Measurements from ENCODE around the gene FOXRED2.

Gene FOXRED2

DNA sequence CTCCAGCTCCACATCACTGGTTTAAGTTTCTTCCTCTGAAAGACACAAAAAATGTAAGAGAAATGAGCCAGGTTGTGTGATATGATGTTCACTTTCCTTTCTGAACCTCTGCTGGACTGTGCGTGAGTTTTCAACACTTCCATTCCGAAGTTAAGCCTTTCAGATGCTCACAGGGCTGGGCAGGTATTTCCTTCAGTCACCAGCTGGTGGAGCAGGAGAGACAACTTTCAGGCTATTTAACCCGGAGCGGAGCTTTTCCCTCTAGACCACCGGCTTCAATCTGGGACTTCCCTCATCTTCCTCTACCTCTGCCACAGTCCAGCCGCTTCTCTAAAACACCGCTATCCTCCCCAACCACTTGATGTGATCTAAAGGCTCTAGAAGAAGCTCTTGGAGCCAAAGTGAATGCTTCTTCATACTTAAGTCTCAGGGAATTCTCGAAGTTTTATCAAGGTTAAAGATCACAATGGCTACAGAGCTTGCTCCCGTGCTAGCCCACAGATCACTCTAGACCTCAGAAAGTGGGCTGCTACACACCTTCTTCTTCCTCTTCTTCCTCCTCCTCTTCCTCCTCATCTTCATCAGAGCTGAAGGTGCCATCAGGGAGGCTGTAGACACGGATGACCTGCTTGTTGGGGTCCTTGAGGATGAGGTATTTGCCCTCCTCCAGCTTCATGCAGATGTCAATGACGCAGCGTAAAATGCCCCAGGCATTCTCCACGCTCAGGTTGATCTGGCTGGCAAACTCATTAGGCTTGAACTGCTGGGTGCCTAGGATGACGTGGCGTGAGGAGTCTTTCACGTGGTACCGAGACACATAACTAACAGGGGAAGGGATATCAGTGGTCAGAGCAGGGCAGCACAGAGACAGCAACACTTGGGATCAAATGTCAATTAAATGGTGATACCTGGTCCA lies 4.4 kb upstream of the FOXRED2 start:
- Histone ChIP-seq H3K9ac (ENCODE audit: low read length) (no peak overlapping the region), H3K4me1 (ENCODE audit: control insufficient read depth, insufficient read depth, low read length) (peaks cover 10% of the 10 kb centered on the region), H3K9me3 (ENCODE audit: control insufficient read depth, low read length) (no peaks in the 10 kb centered on the region), H3K27me3 (ENCODE audit: control insufficient read depth, insufficient read depth, low read length) (no peaks in the 10 kb centered on the region), H3K4me3 (ENCODE audit: low read length) (no peak overlapping the region), H3K36me3 (ENCODE audit: control insufficient read depth, insufficient read depth, low read length) (peaks cover 29% of the 10 kb centered on the region)

- Histone ChIP-seq H3K9me3 (ENCODE audit: control insufficient read depth, low read length) (no peaks in the 10 kb centered on the region), H3K27me3 (ENCODE audit: control insufficient read depth, insufficient read depth, low read length) (no peaks in the 10 kb centered on the region), H3K36me3 (ENCODE audit: control insufficient read depth, insufficient read depth, low read length) (peaks cover 27% of the 10 kb centered on the region), H3K4me1 (ENCODE audit: control insufficient read depth, insufficient read depth, low read length) (peaks cover 10% of the 10 kb centered on the region), H3K9ac (ENCODE audit: low read length) (no peak overlapping the region), H3K4me3 (ENCODE audit: low read length) (no peak overlapping the region)
Observed at GRCh38 chr22:36510384-36510783, 3.5 kb upstream of the FOXRED2 start.

DNA sequence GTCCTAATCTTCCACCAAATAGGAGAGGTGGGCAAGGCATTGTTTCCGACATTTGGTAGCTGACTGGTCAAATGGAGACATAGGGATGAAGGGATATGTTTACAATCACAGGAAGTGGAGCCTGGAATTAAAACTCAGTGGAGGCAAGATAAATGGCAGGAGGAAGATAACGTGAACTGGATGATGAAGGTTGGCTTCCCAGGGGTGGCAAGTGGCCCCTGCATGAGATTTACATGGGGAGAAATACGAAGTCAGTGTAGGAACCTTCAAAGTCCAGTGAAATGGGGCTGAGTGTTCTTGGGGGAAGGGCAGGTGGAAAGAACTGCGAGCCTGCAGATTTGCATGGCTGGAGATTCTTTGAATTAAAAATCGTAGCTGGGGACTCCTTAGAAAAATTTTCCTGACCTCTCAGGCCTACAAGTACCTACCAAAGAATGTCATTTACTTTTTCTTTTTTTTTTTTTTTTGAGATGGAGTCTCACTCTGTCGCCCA lies 724 bp upstream of the FOXRED2 start:
- H3K9ac ChIP-seq (ENCODE audit: low read length): peak overlapping the region; percentile 64
- no peak overlapping the region for H3K4me3 ChIP-seq (ENCODE audit: low read length)
- H3K4me1 ChIP-seq (ENCODE audit: control insufficient read depth, insufficient read depth, low read length): peaks cover 10% of the 10 kb centered on the region

GRCh38 chr22:36505998-36506635 lies 723 bp downstream of the FOXRED2 start:
- H3K9me3 ChIP-seq (ENCODE audit: control insufficient read depth, low read length): no peaks in the 10 kb centered on the region
- peaks cover 10% of the 10 kb centered on the region for H3K4me1 ChIP-seq (ENCODE audit: control insufficient read depth, insufficient read depth, low read length)
- H3K27me3 ChIP-seq (ENCODE audit: control insufficient read depth, insufficient read depth, low read length): no peaks in the 10 kb centered on the region
- peak overlapping the region; percentile 64 for H3K9ac ChIP-seq (ENCODE audit: low read length)
- peaks cover 6% of the 10 kb centered on the region for H3K36me3 ChIP-seq (ENCODE audit: control insufficient read depth, insufficient read depth, low read length)
- no peak overlapping the region for H3K4me3 ChIP-seq (ENCODE audit: low read length)

More for the DNA sequence above, 724 bp upstream of the FOXRED2 start:
- H3K9me3 ChIP-seq (ENCODE audit: control insufficient read depth, low read length): no peaks in the 10 kb centered on the region
- no peaks in the 10 kb centered on the region for H3K27me3 ChIP-seq (ENCODE audit: control insufficient read depth, insufficient read depth, low read length)
- H3K36me3 ChIP-seq (ENCODE audit: control insufficient read depth, insufficient read depth, low read length): peaks cover 10% of the 10 kb centered on the region

- H3K36me3 ChIP-seq (ENCODE audit: control insufficient read depth, insufficient read depth, low read length): no peaks in the 10 kb centered on the region
- no peaks in the 10 kb centered on the region for H3K9me3 ChIP-seq (ENCODE audit: control insufficient read depth, low read length)
- no peak overlapping the region for H3K9ac ChIP-seq (ENCODE audit: low read length)
- no peak overlapping the region for H3K4me3 ChIP-seq (ENCODE audit: low read length)
- no peaks in the 10 kb centered on the region for H3K27me3 ChIP-seq (ENCODE audit: control insufficient read depth, insufficient read depth, low read length)
- H3K4me1 ChIP-seq (ENCODE audit: control insufficient read depth, insufficient read depth, low read length): peaks cover 9% of the 10 kb centered on the region
Observed at GRCh38 chr22:36497910-36498665, 8.8 kb downstream of the FOXRED2 start.

- Histone ChIP-seq H3K4me3 (ENCODE audit: low read length) (no peak overlapping the region), H3K36me3 (ENCODE audit: control insufficient read depth, insufficient read depth, low read length) (no peaks in the 10 kb centered on the region), H3K9me3 (ENCODE audit: control insufficient read depth, low read length) (no peaks in the 10 kb centered on the region), H3K4me1 (ENCODE audit: control insufficient read depth, insufficient read depth, low read length) (peaks cover 9% of the 10 kb centered on the region), H3K27me3 (ENCODE audit: control insufficient read depth, insufficient read depth, low read length) (no peaks in the 10 kb centered on the region), H3K9ac (ENCODE audit: low read length) (no peak overlapping the region)
Observed at GRCh38 chr22:36493690-36494110, 13.1 kb downstream of the FOXRED2 start.

GRCh38 chr22:36492109-36492508 lies 14.7 kb downstream of the FOXRED2 start:
- no peak overlapping the region for H3K9ac ChIP-seq (ENCODE audit: low read length)
- peaks cover 9% of the 10 kb centered on the region for H3K4me1 ChIP-seq (ENCODE audit: control insufficient read depth, insufficient read depth, low read length)
- no peak overlapping the region for H3K4me3 ChIP-seq (ENCODE audit: low read length)
- H3K36me3 ChIP-seq (ENCODE audit: control insufficient read depth, insufficient read depth, low read length): no peaks in the 10 kb centered on the region
- no peaks in the 10 kb centered on the region for H3K27me3 ChIP-seq (ENCODE audit: control insufficient read depth, insufficient read depth, low read length)
- H3K9me3 ChIP-seq (ENCODE audit: control insufficient read depth, low read length): no peaks in the 10 kb centered on the region

GRCh38 chr22:36491155-36491554 lies 15.7 kb downstream of the FOXRED2 start:
- H3K4me1 ChIP-seq (ENCODE audit: control insufficient read depth, insufficient read depth, low read length): peaks cover 9% of the 10 kb centered on the region
- H3K36me3 ChIP-seq (ENCODE audit: control insufficient read depth, insufficient read depth, low read length): no peaks in the 10 kb centered on the region
- H3K9ac ChIP-seq (ENCODE audit: low read length): no peak overlapping the region
- H3K9me3 ChIP-seq (ENCODE audit: control insufficient read depth, low read length): no peaks in the 10 kb centered on the region
- no peak overlapping the region for H3K4me3 ChIP-seq (ENCODE audit: low read length)
- no peaks in the 10 kb centered on the region for H3K27me3 ChIP-seq (ENCODE audit: control insufficient read depth, insufficient read depth, low read length)

- Histone ChIP-seq H3K27me3 (ENCODE audit: control insufficient read depth, insufficient read depth, low read length) (no peaks in the 10 kb centered on the region), H3K9me3 (ENCODE audit: control insufficient read depth, low read length) (no peaks in the 10 kb centered on the region), H3K4me3 (ENCODE audit: low read length) (no peak overlapping the region), H3K36me3 (ENCODE audit: control insufficient read depth, insufficient read depth, low read length) (no peaks in the 10 kb centered on the region), H3K9ac (ENCODE audit: low read length) (no peak overlapping the region), H3K4me1 (ENCODE audit: control insufficient read depth, insufficient read depth, low read length) (peaks cover 3% of the 10 kb centered on the region)
Observed at GRCh38 chr22:36486619-36487384, 20.0 kb downstream of the FOXRED2 start.

DNA sequence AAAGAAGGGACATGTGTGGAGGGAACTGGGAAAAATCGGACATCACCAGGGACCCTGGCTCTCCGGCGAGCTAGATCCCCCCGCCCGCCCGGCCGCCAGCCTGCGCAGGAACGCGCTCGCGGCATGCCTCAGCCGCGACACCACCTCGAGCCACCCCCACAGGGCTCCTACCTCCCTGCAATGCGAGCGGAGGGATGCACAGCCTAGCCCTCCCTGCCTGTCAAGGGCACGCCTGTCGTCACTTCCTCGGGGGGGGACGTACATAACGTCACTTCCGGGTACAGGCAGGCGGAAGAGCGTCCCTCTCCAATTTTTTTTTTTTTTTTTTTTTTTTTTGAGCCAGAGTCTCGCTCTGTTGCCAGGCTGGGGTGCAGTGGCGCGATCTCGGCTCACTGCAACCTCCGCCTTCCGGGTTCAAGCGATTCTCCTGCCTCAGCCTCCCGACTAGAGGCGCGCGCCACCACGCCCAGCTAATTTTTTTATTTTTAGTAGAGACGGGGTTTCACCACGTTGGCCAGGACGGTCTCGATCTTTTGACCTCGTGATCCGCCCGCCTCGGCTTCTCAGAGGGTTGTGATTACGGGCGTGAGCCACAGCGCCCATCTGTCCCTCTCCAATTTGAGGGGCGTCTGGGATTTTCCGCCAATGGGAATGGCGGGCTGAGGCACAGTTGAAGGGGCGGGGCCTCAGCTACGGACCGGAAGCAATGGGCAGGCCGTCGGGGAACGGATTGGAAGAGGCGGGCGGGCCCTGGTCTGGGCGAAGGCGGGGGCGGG lies 25.3 kb downstream of the FOXRED2 start, which contains the start of gene TXN2:
TXN2 (minus strand) TSS at position 248 of the 776 bp plus-strand sequence. CDS start 803 bp downstream, outside the sequence.
- Histone ChIP-seq H3K27me3 (ENCODE audit: control insufficient read depth, insufficient read depth, low read length) (no peaks in the 10 kb centered on the region), H3K4me1 (ENCODE audit: control insufficient read depth, insufficient read depth, low read length) (peaks cover 10% of the 10 kb centered on the region), H3K9me3 (ENCODE audit: control insufficient read depth, low read length) (no peaks in the 10 kb centered on the region), H3K4me3 (ENCODE audit: low read length) (peak within 1 kb of the TSS; percentile 52), H3K9ac (ENCODE audit: low read length) (peak within 1 kb of the TSS; percentile 90), H3K36me3 (ENCODE audit: control insufficient read depth, insufficient read depth, low read length) (peaks cover 4% of the 10 kb centered on the region)

All from mucosa of stomach (tissue), 1 donor.